ENCODE measurements around the gene MROH7.

DNA sequence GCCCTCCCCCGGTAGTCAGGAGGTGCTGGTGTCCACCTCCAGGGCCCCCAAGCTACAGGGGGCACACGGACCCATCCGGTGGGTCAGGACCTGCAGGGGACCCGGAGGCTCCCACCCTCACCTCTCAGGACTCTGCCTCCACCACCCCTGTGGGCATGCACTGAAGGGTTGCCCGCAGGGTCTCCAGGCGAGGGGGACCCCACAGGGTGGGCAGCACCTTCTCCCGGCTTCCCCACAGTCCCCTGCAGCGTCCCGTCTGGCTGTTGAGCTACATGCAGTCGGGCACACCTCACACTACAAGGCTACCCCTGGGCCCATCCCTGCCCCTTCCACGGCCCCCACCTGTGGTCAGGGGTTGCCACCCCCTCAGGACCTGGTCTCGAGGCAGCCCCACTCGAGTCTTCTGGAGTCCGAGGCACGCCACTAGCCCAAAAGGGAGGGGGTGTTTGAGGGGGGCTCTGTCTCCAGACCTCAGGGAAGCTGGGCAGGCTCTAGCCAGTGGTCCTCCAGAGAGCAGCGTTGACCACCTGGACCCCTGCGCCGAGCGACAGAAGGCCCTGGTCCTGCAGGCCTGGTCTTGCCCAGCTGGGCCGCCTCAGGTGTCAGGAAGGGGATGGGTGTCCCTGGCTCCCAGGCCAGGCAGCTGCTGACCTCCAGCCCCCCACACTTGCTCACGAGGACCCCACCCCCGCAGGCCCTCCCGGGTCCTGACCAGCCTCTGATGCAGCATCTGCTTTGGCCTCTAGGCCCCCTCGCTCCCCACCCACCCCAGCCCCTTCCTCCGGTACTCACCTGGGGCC, 113.1 kb downstream of the MROH7 start:
- TF ChIP-seq, protein P1, sequence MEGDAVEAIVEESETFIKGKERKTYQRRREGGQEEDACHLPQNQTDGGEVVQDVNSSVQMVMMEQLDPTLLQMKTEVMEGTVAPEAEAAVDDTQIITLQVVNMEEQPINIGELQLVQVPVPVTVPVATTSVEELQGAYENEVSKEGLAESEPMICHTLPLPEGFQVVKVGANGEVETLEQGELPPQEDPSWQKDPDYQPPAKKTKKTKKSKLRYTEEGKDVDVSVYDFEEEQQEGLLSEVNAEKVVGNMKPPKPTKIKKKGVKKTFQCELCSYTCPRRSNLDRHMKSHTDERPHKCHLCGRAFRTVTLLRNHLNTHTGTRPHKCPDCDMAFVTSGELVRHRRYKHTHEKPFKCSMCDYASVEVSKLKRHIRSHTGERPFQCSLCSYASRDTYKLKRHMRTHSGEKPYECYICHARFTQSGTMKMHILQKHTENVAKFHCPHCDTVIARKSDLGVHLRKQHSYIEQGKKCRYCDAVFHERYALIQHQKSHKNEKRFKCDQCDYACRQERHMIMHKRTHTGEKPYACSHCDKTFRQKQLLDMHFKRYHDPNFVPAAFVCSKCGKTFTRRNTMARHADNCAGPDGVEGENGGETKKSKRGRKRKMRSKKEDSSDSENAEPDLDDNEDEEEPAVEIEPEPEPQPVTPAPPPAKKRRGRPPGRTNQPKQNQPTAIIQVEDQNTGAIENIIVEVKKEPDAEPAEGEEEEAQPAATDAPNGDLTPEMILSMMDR (IDR thresholded peaks at IDR 0.05): no peak
- no peak for TF ChIP-seq POLR2AphosphoS5 (IDR thresholded peaks at IDR 0.05)
- no peak for TF ChIP-seq POLR2A (IDR thresholded peaks at IDR 0.05)
